GM18519 (cell line): ENCODE measurements around the gene PRIM1.
A peak's percentile ranks its signal among the peaks of the same experiment; 100 is the strongest.
"Not testable (repeated sequence)": the region's sequence is repeated elsewhere in the genome, so short reads cannot be mapped to it uniquely, and the experiment has no call there.

Experiments
- ATAC-seq: cut with Tn5 transposase; IDR thresholded peaks from one replicate; pipeline ENCODE4 v1.9.1; 2021; ENCODE audit warnings: mild to moderate bottlenecking, moderate library complexity; ENCODE audit not compliant: unreplicated experiment, low FRiP score

The PRIM1 gene

GRCh38 chr12:56751712-56752598, at the start of gene PRIM1:
Gene PRIM1 (minus strand): TSS chr12:56752323. CDS start chr12:56752298, 25 bp downstream.
- ATAC-seq = peak; percentile 50

- no peak for ATAC-seq
Measured at GRCh38 chr12:56800221-56800620, 48.1 kb upstream of the PRIM1 start.

GRCh38 chr12:56799345-56799744, 47.2 kb upstream of the PRIM1 start:
- not testable (repeated sequence) for ATAC-seq

- not testable (repeated sequence) for ATAC-seq
Measured at GRCh38 chr12:56795791-56796190, 43.7 kb upstream of the PRIM1 start.

GRCh38 chr12:56795046-56795562, 43.0 kb upstream of the PRIM1 start:
- ATAC-seq = not testable (repeated sequence)

GRCh38 chr12:56793124-56793523, 41.0 kb upstream of the PRIM1 start:
- not testable (repeated sequence) for ATAC-seq

GRCh38 chr12:56792678-56793077, 40.6 kb upstream of the PRIM1 start:
- ATAC-seq = no peak

GRCh38 chr12:56789429-56789828, 37.3 kb upstream of the PRIM1 start:
- ATAC-seq = not testable (repeated sequence)

GRCh38 chr12:56787498-56787897, 35.4 kb upstream of the PRIM1 start:
- ATAC-seq = no peak

GRCh38 chr12:56785874-56786273, 33.8 kb upstream of the PRIM1 start:
- ATAC-seq = no peak

- no peak for ATAC-seq
Measured at GRCh38 chr12:56785141-56785865, 33.2 kb upstream of the PRIM1 start.

GRCh38 chr12:56781726-56782125, 29.6 kb upstream of the PRIM1 start:
- no peak for ATAC-seq

- ATAC-seq = no peak
Measured at GRCh38 chr12:56778756-56779155, 26.6 kb upstream of the PRIM1 start.

- ATAC-seq = no peak
Measured at GRCh38 chr12:56776654-56777053, 24.5 kb upstream of the PRIM1 start.

GRCh38 chr12:56775638-56776037, 23.5 kb upstream of the PRIM1 start:
- ATAC-seq = no peak

GRCh38 chr12:56773113-56773512, 21.0 kb upstream of the PRIM1 start:
- no peak for ATAC-seq

GRCh38 chr12:56772625-56773024, 20.5 kb upstream of the PRIM1 start:
- ATAC-seq = no peak

- no peak for ATAC-seq
Measured at GRCh38 chr12:56769868-56770267, 17.7 kb upstream of the PRIM1 start.

GRCh38 chr12:56768424-56768823, 16.3 kb upstream of the PRIM1 start:
- ATAC-seq = no peak

- peak; percentile 97 for ATAC-seq
Measured at GRCh38 chr12:56766535-56766934, 14.4 kb upstream of the PRIM1 start.
